HEK293 (cell line): Measurements from ENCODE around the gene GSTP1.

Source experiments
- CTCF ChIP-seq: fragments of 450-650 bp; formaldehyde crosslinking; IDR thresholded peaks from 2 replicates; pipeline ENCODE4 v1.5.1; 2016; ENCODE audit warnings: missing biosample characterization, missing genetic modification characterization
- HIC1 ChIP-seq: fragments of 450-650 bp; formaldehyde crosslinking; IDR thresholded peaks from 2 replicates; pipeline ENCODE4 v1.5.1; 2016; ENCODE audit warnings: missing biosample characterization, missing genetic modification characterization
- INSM2 ChIP-seq: fragments of 450-650 bp; formaldehyde crosslinking; IDR thresholded peaks from 2 replicates; pipeline ENCODE4 v1.5.1; 2016; ENCODE audit warnings: missing biosample characterization, missing genetic modification characterization
- KLF17 ChIP-seq: fragments of 450-650 bp; formaldehyde crosslinking; IDR thresholded peaks from 2 replicates; pipeline ENCODE4 v1.5.1; 2016; ENCODE audit warnings: missing biosample characterization, missing genetic modification characterization
- KLF8 ChIP-seq: fragments of 450-650 bp; formaldehyde crosslinking; IDR thresholded peaks from 2 replicates; pipeline ENCODE4 v1.5.1; 2016; ENCODE audit warnings: missing biosample characterization, missing genetic modification characterization
- TSHZ1 ChIP-seq: fragments of 450-650 bp; formaldehyde crosslinking; IDR thresholded peaks from 2 replicates; pipeline ENCODE4 v1.5.1; 2016; ENCODE audit warnings: missing biosample characterization, missing genetic modification characterization, borderline replicate concordance
- WT1 ChIP-seq: fragments of 450-650 bp; formaldehyde crosslinking; IDR thresholded peaks from 2 replicates; pipeline ENCODE4 v1.5.1; 2016; ENCODE audit warnings: missing biosample characterization, missing genetic modification characterization
- ZBTB48 ChIP-seq: fragments of 450-650 bp; formaldehyde crosslinking; IDR thresholded peaks from 2 replicates; pipeline ENCODE4 v1.5.1; 2016; ENCODE audit warnings: missing biosample characterization, missing genetic modification characterization
- ZIC2 ChIP-seq: fragments of 450-650 bp; formaldehyde crosslinking; IDR thresholded peaks from 2 replicates; pipeline ENCODE4 v1.5.1; 2016; ENCODE audit warnings: missing biosample characterization, missing genetic modification characterization
- ZNF2 ChIP-seq: fragments of 450-650 bp; formaldehyde crosslinking; IDR thresholded peaks from 2 replicates; pipeline ENCODE4 v1.5.1; 2016; ENCODE audit warnings: missing biosample characterization, missing genetic modification characterization
- ZNF324 ChIP-seq: fragments of 450-650 bp; formaldehyde crosslinking; IDR thresholded peaks from 2 replicates; pipeline ENCODE4 v1.5.1; 2016; ENCODE audit warnings: missing biosample characterization, missing genetic modification characterization
- ZNF416 ChIP-seq: fragments of 450-650 bp; formaldehyde crosslinking; IDR thresholded peaks from 2 replicates; pipeline ENCODE4 v1.5.1; 2016; ENCODE audit warnings: missing biosample characterization, missing genetic modification characterization
- ZNF626 ChIP-seq: fragments of 450-650 bp; sonication (Bioruptor Pico); formaldehyde crosslinking; IDR thresholded peaks from 2 replicates; pipeline ENCODE4 v1.5.1; 2018; ENCODE audit warnings: missing biosample characterization, missing genetic modification characterization, inconsistent platforms
- ZNF629 ChIP-seq: fragments of 450-650 bp; formaldehyde crosslinking; IDR thresholded peaks from 2 replicates; pipeline ENCODE4 v1.5.1; 2017; ENCODE audit warnings: missing biosample characterization, missing genetic modification characterization
- ZNF639 ChIP-seq: fragments of 450-650 bp; formaldehyde crosslinking; IDR thresholded peaks from 2 replicates; pipeline ENCODE4 v1.5.1; 2016; ENCODE audit warnings: missing biosample characterization, missing genetic modification characterization
- ZNF654 ChIP-seq: fragments of 450-650 bp; formaldehyde crosslinking; IDR thresholded peaks from 2 replicates; pipeline ENCODE4 v1.5.1; 2016; ENCODE audit warnings: low read depth, missing biosample characterization, missing genetic modification characterization
- ZNF670 ChIP-seq: fragments of 450-650 bp; formaldehyde crosslinking; IDR thresholded peaks from 2 replicates; pipeline ENCODE4 v1.5.1; 2016; ENCODE audit warnings: missing biosample characterization, missing genetic modification characterization, low read depth
- ZNF692 ChIP-seq: fragments of 450-650 bp; formaldehyde crosslinking; IDR thresholded peaks from 2 replicates; pipeline ENCODE4 v1.5.1; 2016; ENCODE audit warnings: missing biosample characterization, missing genetic modification characterization
- ZNF843 ChIP-seq: fragments of 450-650 bp; formaldehyde crosslinking; IDR thresholded peaks from 2 replicates; pipeline ENCODE4 v1.5.1; 2016; ENCODE audit warnings: missing biosample characterization, missing genetic modification characterization
- ZSCAN30 ChIP-seq: fragments of 450-650 bp; IDR thresholded peaks from 2 replicates; pipeline ENCODE4 v1.5.1; 2018; ENCODE audit warnings: missing biosample characterization, mild to moderate bottlenecking, missing genetic modification characterization, moderate library complexity
- ZSCAN5A ChIP-seq: fragments of 450-650 bp; formaldehyde crosslinking; IDR thresholded peaks from 2 replicates; pipeline ENCODE4 v1.5.1; 2016; ENCODE audit warnings: missing biosample characterization, missing genetic modification characterization
- ZXDB ChIP-seq: fragments of 450-650 bp; formaldehyde crosslinking; IDR thresholded peaks from 2 replicates; pipeline ENCODE4 v1.5.1; 2016; ENCODE audit warnings: missing biosample characterization, missing genetic modification characterization

GSTP1 gene

GRCh38 chr11:67629386-67630227 lies 46.0 kb downstream of the GSTP1 start, which contains the start of gene NUDT8 (continued):
- TF ChIP-seq ZNF639 (tag by site-specific recombination) (peak; percentile 47; the same call in 1 of the 2 replicates), ZNF2 (tag by site-specific recombination) (peak; percentile 81), KLF17 (tag by site-specific recombination) (peak; percentile 43; the same call in 1 of the 2 replicates), ZNF692 (tag by site-specific recombination) (peak; percentile 94), ZSCAN30 (tag by site-specific recombination) (peak; percentile 73), ZNF654 (tag by site-specific recombination) (peak; percentile 43), ZNF626 (tag by site-specific recombination) (no peak), TSHZ1 (tag by site-specific recombination) (no peak), ZNF629 (peak; percentile 30; the same call in 1 of the 2 replicates), WT1 (tag by site-specific recombination) (0 out of 2 replicates have a peak, but pooled peaks have one; percentile 14), ZIC2 (tag by site-specific recombination) (peak; percentile 40), ZNF843 (0 out of 2 replicates have a peak, but pooled peaks have one; percentile 28), KLF8 (peak; percentile 47), INSM2 (tag by site-specific recombination) (peak; percentile 16; the same call in 1 of the 2 replicates), ZSCAN5A (0 out of 2 replicates have a peak, but pooled peaks have one; percentile 27), ZBTB48 (tag by site-specific recombination) (0 out of 2 replicates have a peak, but pooled peaks have one; percentile 46), ZNF670 (tag by site-specific recombination) (no peak), HIC1 (peak; percentile 59; the same call in 1 of the 2 replicates), ZNF416 (tag by site-specific recombination) (no peak), CTCF (tag by site-specific recombination) (peak; percentile 84), ZXDB (tag by site-specific recombination) (peak; percentile 84), ZNF324 (tag by site-specific recombination) (peak; percentile 73; the same call in 1 of the 2 replicates)
